ENCODE measurements around the gene PLPP1. TPM values are rescaled to one million over a fixed set of nuclear protein-coding genes. Genes with fewer than 3 reads are reported as not detected.

PLPP1 gene
- total RNA-seq, 1 donor from 2014 or later = 26.6 TPM

DNA sequence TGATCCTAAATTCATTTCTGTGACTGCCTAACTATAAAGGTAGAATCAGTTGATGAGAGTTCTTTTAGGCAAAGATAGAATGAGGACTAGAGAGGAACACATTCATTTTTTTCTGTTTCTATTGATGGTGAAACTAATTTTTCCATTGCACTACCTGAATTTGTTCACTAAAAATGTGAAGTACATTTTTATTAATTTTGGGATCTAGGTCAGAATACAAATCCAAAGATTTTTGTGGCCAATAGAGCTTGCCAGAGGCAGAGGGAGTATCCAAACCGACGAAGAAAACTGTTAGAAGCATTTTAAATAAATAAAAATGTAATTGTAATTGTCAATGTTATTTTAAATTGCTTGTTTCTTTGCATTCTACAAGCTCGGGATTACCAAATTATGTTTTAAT, 148.9 kb downstream of the PLPP1 start:
- no peaks in the 10 kb centered on the region for H3K27me3 ChIP-seq (ENCODE audit: control insufficient read depth, insufficient read depth, low read length)
- no peaks in the 10 kb centered on the region for H3K36me3 ChIP-seq (ENCODE audit: control insufficient read depth, insufficient read depth, low read length)
- TF ChIP-seq, protein P1, sequence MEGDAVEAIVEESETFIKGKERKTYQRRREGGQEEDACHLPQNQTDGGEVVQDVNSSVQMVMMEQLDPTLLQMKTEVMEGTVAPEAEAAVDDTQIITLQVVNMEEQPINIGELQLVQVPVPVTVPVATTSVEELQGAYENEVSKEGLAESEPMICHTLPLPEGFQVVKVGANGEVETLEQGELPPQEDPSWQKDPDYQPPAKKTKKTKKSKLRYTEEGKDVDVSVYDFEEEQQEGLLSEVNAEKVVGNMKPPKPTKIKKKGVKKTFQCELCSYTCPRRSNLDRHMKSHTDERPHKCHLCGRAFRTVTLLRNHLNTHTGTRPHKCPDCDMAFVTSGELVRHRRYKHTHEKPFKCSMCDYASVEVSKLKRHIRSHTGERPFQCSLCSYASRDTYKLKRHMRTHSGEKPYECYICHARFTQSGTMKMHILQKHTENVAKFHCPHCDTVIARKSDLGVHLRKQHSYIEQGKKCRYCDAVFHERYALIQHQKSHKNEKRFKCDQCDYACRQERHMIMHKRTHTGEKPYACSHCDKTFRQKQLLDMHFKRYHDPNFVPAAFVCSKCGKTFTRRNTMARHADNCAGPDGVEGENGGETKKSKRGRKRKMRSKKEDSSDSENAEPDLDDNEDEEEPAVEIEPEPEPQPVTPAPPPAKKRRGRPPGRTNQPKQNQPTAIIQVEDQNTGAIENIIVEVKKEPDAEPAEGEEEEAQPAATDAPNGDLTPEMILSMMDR (IDR thresholded peaks at IDR 0.05; ENCODE audit: insufficient read depth, low read length, poor library complexity, severe bottlenecking) = no peak
- no peak overlapping the region for H3K4me3 ChIP-seq (ENCODE audit: low read depth, low read length)
- no peak for DNase-seq (ENCODE audit: low read depth)

DNA sequence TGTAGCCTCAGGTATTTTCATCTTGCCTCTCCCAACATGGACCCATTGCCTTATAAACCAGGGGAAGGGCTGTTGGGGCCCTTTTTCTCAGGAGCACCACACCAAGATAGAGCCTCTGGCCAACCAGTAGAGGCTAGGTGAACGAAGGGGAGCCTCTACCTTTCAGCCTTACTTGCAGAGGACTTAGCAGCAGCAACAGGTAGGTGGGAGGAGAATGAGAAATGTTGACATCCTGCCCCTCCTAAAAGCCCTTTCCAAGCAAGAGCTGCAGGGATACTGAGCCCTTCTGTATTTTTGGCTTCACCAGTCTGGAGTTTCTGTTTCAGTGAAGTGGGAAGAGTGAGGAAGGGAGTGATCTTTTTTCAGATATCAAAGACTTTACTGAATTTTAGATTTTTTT, 149.5 kb downstream of the PLPP1 start:
- TF ChIP-seq, protein P1 (IDR thresholded peaks at IDR 0.05; ENCODE audit: insufficient read depth, low read length, poor library complexity, severe bottlenecking) = no peak
- DNase-seq (ENCODE audit: low read depth) = no peak
- Histone ChIP-seq H3K27me3 (ENCODE audit: control insufficient read depth, insufficient read depth, low read length) (no peaks in the 10 kb centered on the region), H3K4me3 (ENCODE audit: low read depth, low read length) (no peak overlapping the region), H3K36me3 (ENCODE audit: control insufficient read depth, insufficient read depth, low read length) (no peaks in the 10 kb centered on the region)

DNA sequence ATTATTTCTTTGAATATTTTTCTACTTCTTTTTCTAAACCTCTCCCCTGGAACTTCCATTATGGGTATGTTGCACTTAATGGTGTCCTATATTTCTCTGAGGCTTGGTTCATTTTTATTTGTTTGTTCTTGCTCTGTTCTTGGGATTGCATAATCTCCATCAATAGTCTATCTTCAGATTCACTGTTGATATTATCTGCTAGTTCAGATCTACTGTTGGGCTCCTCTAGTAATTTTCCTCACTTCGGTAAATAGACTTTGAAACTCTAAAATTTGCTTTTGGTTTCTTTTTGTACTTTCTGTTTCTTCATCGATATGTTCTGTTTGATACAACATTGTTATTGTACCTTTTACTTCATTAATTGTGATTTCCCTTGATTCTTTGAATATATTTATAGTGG, 150.7 kb downstream of the PLPP1 start:
- peaks cover 1% of the 10 kb centered on the region for H3K36me3 ChIP-seq (ENCODE audit: control insufficient read depth, insufficient read depth, low read length)
- H3K27me3 ChIP-seq (ENCODE audit: control insufficient read depth, insufficient read depth, low read length) = no peaks in the 10 kb centered on the region
- no peak for DNase-seq (ENCODE audit: low read depth)
- TF ChIP-seq, protein P1 (IDR thresholded peaks at IDR 0.05; ENCODE audit: insufficient read depth, low read length, poor library complexity, severe bottlenecking) = no peak
- H3K4me3 ChIP-seq (ENCODE audit: low read depth, low read length) = no peak overlapping the region

DNA sequence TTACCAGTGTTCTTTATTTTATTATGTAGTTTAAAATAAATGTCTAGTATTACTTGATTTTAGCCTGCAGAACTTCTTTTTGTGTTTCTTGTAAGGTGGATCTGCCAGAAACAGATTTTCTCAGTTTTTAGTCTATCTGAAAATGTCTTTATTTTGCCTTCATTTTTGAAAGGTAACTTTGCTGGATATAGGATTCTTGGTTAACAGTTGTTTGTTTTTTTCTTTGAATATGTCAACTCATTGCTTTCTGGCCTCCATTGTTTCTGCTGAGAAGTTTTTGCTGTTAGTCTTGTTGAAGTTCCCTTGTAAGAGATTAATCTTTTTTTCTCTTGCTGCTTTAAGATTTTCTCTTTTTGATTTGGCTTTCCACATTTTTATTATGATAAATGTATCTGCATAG, 151.5 kb downstream of the PLPP1 start:
- TF ChIP-seq, protein P1 (IDR thresholded peaks at IDR 0.05; ENCODE audit: insufficient read depth, low read length, poor library complexity, severe bottlenecking) = no peak
- DNase-seq (ENCODE audit: low read depth) = no peak
- Histone ChIP-seq H3K4me3 (ENCODE audit: low read depth, low read length) (no peak overlapping the region), H3K27me3 (ENCODE audit: control insufficient read depth, insufficient read depth, low read length) (no peaks in the 10 kb centered on the region), H3K36me3 (ENCODE audit: control insufficient read depth, insufficient read depth, low read length) (peaks cover 1% of the 10 kb centered on the region)

DNA sequence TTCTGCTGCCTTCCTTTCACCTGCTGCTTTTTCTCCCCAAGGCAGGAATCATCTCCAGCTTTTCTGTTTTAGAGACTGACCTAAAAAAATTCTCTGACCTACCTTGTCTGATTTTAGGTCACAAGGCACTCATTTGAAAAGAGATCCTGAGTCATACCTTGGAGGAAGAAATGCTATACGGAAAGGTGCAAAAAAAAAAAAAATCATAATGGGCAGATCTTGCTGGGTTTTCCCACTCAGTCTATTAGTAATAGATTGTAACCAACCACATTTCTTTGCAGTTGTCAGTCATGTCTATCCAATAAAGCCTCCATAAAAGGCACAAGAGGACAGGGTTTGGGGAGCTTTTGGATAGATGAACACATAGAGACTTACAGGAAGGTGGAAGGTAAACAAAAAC, 157.0 kb downstream of the PLPP1 start:
- TF ChIP-seq, protein P1 (IDR thresholded peaks at IDR 0.05; ENCODE audit: insufficient read depth, low read length, poor library complexity, severe bottlenecking) = no peak
- no peak for DNase-seq (ENCODE audit: low read depth)
- H3K4me3 ChIP-seq (ENCODE audit: low read depth, low read length) = no peak overlapping the region
- peaks cover 1% of the 10 kb centered on the region for H3K36me3 ChIP-seq (ENCODE audit: control insufficient read depth, insufficient read depth, low read length)
- no peaks in the 10 kb centered on the region for H3K27me3 ChIP-seq (ENCODE audit: control insufficient read depth, insufficient read depth, low read length)

Other genes with a start within 250 kb of the PLPP1 start
- gene DHX29, start 227.3 kb downstream of the PLPP1 start, total RNA-seq = 17.0 and 21.6 TPM in 2 replicates
- gene MTREX, start 227.0 kb downstream of the PLPP1 start, total RNA-seq = 35.7 and 62.4 TPM in 2 replicates
- gene SLC38A9, start 177.4 kb upstream of the PLPP1 start, total RNA-seq = 16.6 and 21.5 TPM in 2 replicates
- gene DDX4, start 203.1 kb upstream of the PLPP1 start, total RNA-seq = not detected in 2 replicates